LNCaP clone FGC (cell line): ENCODE data around the gene RNH1.
"Not testable (repeated sequence)": the region's sequence is repeated elsewhere in the genome, so short reads cannot be mapped to it uniquely, and the experiment has no call there.

Experiments
- DNase-seq: peaks from one replicate; pipeline ENCODE4 v3.0.0-alpha.2; 2011; ENCODE audit warnings: low read depth
- H3K4me3 ChIP-seq: 2 replicates; pipeline ENCODE4 v1.5.1; 2011; ENCODE audit warnings: mild to moderate bottlenecking, low read depth, low read length, control low read depth
- CTCF ChIP-seq: IDR thresholded peaks from 2 replicates; pipeline ENCODE4 v1.5.1; 2012; ENCODE audit warnings: mild to moderate bottlenecking; ENCODE audit not compliant: control insufficient read depth, insufficient read depth; ENCODE audit errors: extremely low read depth

Gene RNH1

GRCh38 chr11:528815-529727 lies 22.0 kb upstream of the RNH1 start:
- no peak for TF ChIP-seq CTCF
- no peak overlapping the region for H3K4me3 ChIP-seq
- no peak for DNase-seq

DNA sequence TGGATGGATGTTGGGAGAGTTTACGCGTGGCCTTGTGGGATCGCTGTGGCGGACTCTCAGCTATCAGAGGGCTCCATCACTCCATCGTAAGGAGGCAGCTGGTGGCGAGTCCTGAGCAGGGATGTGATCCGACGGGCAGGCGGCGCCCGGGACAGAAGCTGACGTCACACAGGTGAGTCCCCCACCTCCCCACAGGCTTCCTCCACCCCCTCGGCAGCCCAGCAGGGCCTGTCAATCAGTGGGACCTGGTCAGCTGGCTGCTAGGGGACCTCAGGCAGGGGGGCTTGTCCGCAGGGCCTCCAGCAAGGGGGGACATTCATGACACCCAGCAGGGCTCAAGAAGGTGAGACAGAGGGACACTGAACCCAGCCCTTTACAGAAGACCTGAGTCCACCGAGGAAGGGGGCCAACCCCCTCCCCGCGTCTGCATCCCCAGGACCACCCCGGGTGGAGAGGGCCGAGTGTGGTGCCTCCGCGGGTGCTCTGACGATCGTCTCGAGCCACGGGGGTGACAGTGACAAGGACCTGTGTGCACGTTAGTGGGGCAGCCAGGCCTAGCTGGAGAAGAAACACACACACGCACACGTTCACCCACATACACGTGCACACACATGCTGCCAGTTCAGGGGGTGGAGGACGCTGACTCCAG lies 21.2 kb upstream of the RNH1 start:
- DNase-seq, result no peak
- no peak overlapping the region for H3K4me3 ChIP-seq
- TF ChIP-seq CTCF, result no peak

DNA sequence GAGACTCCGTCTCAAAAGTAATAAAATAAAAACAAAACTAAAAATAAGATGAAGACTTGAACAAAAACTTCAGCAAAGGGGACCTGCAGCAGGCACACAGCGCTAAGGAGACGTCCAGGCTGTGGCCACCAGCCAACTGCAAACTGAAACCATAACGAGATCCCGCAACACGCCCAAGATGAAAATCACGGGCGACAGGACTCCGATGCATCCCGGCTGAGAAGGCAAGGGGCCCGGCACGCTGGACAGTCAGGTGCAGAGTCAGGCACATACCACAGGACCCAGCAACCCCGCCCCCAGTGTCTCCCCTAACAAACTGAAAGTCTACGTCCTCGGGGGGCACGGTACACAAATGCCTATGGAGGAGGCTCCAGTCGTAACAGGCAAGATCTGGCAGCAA lies 19.1 kb upstream of the RNH1 start:
- no peak for DNase-seq
- H3K4me3 ChIP-seq, result no peak overlapping the region
- no peak for TF ChIP-seq CTCF

DNA sequence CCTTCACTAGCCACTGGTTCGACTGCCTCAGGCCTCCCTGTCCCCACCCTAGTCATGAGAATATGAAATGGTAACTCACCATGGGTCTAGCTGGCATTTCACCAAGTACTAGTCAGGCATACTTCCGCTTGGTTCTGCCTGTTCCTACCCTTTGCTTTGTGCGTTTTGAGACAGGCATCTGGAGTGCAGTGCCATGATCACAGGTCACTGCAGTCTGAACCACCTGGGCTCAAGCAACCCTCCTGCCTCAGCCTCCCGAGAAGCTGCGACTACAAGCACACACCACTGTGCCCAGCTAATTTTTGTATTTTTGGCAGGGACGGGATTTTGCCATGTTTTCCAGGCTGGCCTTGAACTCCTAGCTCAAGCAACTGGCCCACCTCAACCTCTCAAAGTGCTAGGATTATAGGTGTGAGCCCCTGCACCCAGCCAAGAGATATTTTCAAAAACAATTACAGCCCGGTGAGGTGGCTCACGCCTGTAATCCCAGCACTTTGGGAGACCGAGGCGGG lies 14.2 kb upstream of the RNH1 start:
- no peak overlapping the region for H3K4me3 ChIP-seq
- no peak for DNase-seq
- no peak for TF ChIP-seq CTCF

DNA sequence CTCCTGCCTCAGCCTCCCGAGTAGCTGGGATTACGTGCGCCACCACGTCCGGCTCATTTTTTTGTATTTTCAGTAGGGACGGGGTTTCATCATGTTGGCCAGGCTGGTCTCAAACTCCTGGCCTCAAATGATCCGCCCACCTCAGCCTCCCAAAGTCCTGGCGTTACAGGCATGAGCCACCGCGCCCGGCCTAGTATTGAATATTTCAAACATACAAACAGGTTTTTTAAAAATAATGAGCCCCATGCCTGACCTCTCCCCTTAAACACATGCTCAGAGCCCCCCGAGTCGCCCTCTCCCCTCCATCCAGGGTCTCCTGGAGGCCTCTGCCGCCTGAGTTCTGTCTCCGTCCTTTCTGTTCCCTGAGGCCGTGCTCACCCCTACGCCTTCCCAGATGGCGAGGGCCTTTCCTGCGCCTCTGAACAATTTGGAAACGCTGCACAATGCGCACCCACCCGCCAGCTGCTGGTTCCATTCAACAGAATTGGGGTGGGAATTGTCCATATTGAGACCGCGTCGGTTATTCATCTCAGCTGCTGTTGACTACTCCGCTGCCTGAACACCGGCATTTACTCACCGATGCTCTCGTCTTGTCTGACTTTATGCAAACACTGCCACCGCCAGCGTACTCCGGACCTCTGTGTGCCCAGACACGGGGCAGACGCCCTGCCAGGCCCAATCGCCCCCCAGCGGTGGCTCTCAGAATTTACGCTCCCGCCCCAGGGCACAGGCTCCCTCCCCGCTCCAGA lies 13.6 kb upstream of the RNH1 start:
- no peak for DNase-seq
- no peak overlapping the region for H3K4me3 ChIP-seq
- TF ChIP-seq CTCF, result no peak

DNA sequence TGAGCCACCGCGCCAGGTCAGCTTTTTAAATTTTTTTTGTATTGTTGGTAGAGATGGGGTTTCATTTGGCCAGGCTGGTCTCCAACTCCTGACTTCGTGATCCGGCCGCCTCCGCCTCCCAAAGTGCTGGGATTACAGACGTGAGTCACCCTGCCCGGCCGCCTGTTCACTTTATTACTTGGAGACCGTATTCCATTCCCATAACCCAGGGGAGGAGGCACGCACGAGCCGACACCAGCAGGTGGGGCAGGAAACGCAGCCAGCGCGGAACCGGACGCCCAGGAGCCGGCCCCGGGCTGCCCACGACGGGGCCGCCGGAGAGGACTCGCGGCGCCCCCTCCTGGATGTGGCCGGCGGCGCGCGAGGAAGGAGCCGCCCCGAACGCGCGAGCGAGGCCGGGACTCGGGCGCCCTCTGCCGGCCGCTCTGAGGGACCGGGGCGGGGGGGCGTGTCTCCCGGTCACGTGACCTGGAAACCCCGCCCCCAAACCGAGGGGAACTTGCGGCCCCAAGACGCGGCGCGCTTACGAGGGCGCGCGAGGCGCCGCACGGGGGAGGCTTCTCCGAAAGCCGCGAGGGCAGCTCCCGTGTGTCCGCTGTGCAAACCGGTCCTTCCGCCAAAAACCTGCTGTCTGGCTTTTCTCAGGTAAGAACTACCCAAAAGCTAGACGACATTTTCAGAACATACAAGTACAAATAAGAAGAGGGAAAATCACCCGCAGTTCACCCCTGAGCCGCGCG lies 11.6 kb upstream of the RNH1 start:
- peak overlapping the region; percentile 44 for H3K4me3 ChIP-seq
- peak; percentile 99 for TF ChIP-seq CTCF
- DNase-seq, result peak; percentile 90

DNA sequence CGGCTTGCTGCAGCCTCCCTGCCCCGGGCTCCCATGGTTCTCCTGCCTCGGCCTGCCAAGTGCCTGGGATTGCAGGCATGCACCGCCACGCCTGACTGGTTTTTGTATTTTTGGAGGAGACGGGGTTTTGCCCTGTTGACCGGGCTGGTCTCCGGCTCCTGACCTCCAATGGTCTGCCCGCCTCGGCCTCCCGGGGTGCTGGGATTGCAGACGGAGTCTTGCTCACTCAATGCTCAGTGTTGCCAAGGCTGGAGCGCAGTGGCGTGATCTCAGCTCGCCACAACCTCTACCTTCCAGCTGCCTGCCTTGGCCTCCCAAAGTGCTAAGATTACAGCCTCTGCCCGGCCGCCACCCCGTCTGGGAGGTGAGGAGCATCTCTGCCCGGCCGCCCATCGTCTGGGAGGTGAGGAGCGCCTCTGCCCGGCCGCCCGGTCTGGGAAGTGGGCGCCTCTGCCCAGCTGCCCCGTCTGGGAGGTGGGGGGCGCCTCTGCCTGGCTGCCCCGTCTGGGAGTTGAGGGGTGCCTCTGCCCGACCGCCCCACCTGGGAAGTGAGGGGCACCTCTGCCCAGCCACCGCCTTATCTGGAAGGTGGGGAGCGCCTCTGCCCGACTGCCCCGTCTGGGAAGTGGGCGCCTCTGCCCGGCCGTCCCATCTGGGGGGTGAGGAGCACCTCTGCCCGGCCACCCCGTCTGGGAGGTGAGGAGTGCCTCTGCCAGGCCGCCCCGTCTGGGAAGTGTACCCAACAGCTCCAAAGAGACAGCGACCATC lies 10.1 kb upstream of the RNH1 start:
- H3K4me3 ChIP-seq, DNase-seq: not testable (repeated sequence)
